ENCODE results near the gene KRR1.

Gene KRR1

DNA sequence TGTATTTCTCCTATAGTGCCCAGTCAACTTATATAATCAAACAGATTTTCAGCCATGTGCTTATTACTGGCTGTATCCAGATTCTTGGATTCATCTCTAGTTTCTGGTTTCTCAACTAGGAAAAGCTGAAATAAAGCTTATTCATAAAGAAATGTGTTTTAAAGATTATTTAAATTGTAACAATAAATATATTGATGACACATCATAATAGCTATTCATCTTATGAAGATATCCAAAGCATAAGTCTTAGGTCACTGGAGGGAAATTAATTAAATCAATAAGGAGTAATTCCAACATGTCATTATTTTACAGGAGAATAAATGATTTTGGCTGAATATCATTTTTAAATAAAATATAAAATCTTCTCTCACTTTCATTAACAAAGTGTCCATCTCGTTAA, 32.1 kb upstream of the KRR1 start:
- no peak overlapping the region for H3K4me3 ChIP-seq (ENCODE audit: control insufficient read depth, low read depth, low read length)
- TF ChIP-seq, protein P1, sequence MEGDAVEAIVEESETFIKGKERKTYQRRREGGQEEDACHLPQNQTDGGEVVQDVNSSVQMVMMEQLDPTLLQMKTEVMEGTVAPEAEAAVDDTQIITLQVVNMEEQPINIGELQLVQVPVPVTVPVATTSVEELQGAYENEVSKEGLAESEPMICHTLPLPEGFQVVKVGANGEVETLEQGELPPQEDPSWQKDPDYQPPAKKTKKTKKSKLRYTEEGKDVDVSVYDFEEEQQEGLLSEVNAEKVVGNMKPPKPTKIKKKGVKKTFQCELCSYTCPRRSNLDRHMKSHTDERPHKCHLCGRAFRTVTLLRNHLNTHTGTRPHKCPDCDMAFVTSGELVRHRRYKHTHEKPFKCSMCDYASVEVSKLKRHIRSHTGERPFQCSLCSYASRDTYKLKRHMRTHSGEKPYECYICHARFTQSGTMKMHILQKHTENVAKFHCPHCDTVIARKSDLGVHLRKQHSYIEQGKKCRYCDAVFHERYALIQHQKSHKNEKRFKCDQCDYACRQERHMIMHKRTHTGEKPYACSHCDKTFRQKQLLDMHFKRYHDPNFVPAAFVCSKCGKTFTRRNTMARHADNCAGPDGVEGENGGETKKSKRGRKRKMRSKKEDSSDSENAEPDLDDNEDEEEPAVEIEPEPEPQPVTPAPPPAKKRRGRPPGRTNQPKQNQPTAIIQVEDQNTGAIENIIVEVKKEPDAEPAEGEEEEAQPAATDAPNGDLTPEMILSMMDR (conservative IDR thresholded peaks at IDR 0.05; ENCODE audit: control insufficient read depth, insufficient read depth, low read depth, low read length): no peak
- no peak for DNase-seq (ENCODE audit: low read depth)

DNA sequence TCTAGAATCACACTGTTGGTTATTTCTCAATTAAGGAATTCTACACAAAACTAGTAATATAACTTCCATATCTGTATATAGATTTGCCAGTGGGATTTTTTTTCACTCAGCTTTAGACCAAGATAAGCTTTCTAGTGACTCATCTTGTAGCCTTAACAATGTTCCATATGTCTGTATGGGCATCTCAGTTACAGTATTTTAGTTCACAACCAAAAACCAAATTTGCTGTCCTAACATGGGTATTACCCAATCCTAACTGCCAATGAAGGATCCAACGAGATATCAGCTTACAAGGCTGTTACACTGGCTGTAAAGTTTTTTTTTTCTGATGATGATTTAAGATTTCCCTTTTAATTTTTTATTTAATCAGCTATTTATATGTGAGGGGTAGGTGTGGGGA, 31.5 kb upstream of the KRR1 start:
- TF ChIP-seq, protein P1 (conservative IDR thresholded peaks at IDR 0.05; ENCODE audit: control insufficient read depth, insufficient read depth, low read depth, low read length): no peak
- peak; percentile 31 for DNase-seq (ENCODE audit: low read depth)
- H3K4me3 ChIP-seq (ENCODE audit: control insufficient read depth, low read depth, low read length): no peak overlapping the region

DNA sequence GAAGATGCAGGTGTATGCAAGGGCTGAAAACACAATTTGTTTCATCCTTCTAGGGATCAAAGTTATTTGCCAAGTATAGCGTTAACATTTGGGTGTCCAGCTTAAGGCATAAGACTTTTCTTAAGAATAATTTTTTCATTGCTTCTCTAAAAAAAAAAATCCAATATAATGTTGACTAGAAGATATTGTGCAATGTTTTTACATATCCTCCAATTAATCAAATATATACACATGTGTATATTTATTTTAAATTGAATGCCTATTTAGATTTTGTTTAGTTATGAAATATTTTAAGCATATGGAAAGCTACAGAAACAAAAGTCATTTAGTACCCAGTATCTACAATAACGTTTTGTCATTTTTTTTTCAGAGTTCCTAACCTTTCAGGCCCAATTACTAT, 28.5 kb upstream of the KRR1 start:
- no peak for DNase-seq (ENCODE audit: low read depth)
- no peak overlapping the region for H3K4me3 ChIP-seq (ENCODE audit: control insufficient read depth, low read depth, low read length)
- TF ChIP-seq, protein P1 (conservative IDR thresholded peaks at IDR 0.05; ENCODE audit: control insufficient read depth, insufficient read depth, low read depth, low read length): no peak

DNA sequence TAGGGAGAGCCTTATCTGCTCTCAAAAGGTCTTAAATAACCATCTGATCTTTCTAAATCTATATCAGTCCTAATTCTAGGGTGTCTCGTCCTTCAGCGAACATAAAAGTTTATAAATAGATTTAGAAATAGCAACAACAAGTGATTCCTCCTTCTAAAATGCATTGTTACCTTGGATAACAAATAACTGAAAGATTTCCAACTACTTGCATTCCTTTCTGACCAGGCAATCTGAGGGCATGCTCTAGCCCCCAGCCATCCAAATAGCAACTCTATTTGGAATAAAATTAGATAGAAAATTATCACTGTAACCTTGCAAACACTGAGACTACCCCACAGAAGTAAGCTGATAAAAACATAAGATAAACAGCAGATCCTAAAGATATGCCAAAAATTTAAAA, 21.8 kb upstream of the KRR1 start:
- DNase-seq (ENCODE audit: low read depth): no peak
- H3K4me3 ChIP-seq (ENCODE audit: control insufficient read depth, low read depth, low read length): no peak overlapping the region
- TF ChIP-seq, protein P1 (conservative IDR thresholded peaks at IDR 0.05; ENCODE audit: control insufficient read depth, insufficient read depth, low read depth, low read length): no peak

DNA sequence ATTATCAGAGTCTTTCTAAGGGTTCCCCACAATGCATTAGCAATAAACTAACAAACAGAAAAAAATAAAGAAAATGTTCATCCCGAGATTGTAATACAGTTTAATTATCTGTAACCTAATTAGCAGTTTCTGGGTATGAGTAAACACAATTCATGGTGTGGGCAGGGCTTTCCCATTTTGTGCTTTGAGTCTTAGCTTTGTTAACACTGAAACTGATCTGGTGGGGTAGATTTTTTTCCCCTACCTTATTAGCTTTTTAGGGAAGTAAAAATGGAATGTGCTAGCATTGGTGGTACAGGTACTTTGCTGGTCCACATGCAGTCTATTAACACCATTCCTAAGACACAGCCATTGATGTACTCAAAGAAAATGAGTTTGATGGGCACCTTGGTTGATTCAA, 18.4 kb upstream of the KRR1 start:
- no peak overlapping the region for H3K4me3 ChIP-seq (ENCODE audit: control insufficient read depth, low read depth, low read length)
- TF ChIP-seq, protein P1 (conservative IDR thresholded peaks at IDR 0.05; ENCODE audit: control insufficient read depth, insufficient read depth, low read depth, low read length): no peak
- DNase-seq (ENCODE audit: low read depth): no peak

DNA sequence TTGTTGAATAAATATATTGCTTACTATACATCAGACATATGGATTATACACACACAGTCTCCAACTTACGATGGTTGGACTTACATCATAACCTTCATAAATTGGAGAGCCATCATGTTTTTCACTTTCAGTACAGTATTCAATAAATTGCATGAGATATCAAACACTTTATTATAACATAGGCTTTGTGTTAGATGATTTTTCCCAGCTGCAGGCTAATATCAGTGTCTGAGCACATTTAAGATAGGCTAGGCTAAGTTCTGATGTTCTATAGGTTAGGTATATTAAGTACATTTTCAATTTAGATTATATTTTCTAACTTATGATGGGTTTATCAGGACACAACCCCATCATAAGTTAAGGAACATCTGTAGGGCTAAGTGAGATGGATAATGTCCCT, 17.9 kb upstream of the KRR1 start:
- DNase-seq (ENCODE audit: low read depth): no peak
- H3K4me3 ChIP-seq (ENCODE audit: control insufficient read depth, low read depth, low read length): no peak overlapping the region
- TF ChIP-seq, protein P1 (conservative IDR thresholded peaks at IDR 0.05; ENCODE audit: control insufficient read depth, insufficient read depth, low read depth, low read length): no peak

DNA sequence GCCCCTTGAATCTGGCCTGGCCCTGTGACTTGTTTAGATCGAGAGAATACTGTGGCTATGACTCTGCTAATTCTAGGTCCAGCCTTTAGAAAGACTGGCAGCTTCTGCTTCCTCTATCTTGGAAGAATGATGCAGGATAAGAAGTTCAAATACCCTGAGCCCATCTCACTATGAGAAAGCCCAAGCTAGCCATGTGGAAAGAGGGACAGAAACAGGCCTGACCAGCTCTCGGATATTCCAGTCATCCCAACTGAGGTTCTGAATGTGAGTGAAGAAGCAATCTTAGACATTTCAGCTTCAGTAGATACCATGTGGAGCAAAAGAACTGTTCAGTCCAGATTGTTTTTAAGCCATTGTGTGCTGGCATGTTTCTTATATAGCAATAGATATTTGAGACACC, 17.3 kb upstream of the KRR1 start:
- TF ChIP-seq, protein P1 (conservative IDR thresholded peaks at IDR 0.05; ENCODE audit: control insufficient read depth, insufficient read depth, low read depth, low read length): no peak
- DNase-seq (ENCODE audit: low read depth): no peak
- H3K4me3 ChIP-seq (ENCODE audit: control insufficient read depth, low read depth, low read length): no peak overlapping the region

Data from fibroblast of mammary gland (primary cell).